Uterus (tissue), 4 donors: ENCODE data around the gene AP2B1. TPM values are rescaled to one million over a fixed set of nuclear protein-coding genes. Genes with fewer than 3 reads are reported as not detected.
A peak's percentile ranks its signal among the peaks of the same experiment; 100 is the strongest.

Experiments
- DNase-seq, 2 donors: peaks; one replicate each; pipeline ENCODE4 v3.0.0-alpha.2; 2019 to 2020
- H3K27ac ChIP-seq, 2 donors: fragments of 200-600 bp; sonication (generic); 1 replicate in 1 of 2; 2 replicates in 1 of 2; pipeline ENCODE4 v1.5.1; 2016 to 2018
- H3K27me3 ChIP-seq, 2 donors: fragments of 200-600 bp; sonication (generic); one replicate each; pipeline ENCODE4 v1.5.1; 2018 to 2019; ENCODE audit warnings: control low read depth in 1 of 2
- H3K36me3 ChIP-seq, 2 donors: fragments of 200-600 bp; sonication (generic); one replicate each; pipeline ENCODE4 v1.5.1; 2019; ENCODE audit warnings: control low read depth in 1 of 2
- H3K4me1 ChIP-seq, 2 donors: fragments of 200-600 bp; sonication (generic); one replicate each; pipeline ENCODE4 v1.5.1; 2018 to 2019; ENCODE audit warnings: control low read depth in 1 of 2
- H3K4me3 ChIP-seq, 2 donors: fragments of 200-600 bp; sonication (generic); 1 replicate in 1 of 2; 2 replicates in 1 of 2; pipeline ENCODE4 v1.5.1; 2018 to 2019; ENCODE audit warnings: mild to moderate bottlenecking in 1 of 2
- H3K9me3 ChIP-seq, 2 donors: fragments of 200-600 bp; sonication (generic); one replicate each; pipeline ENCODE4 v1.5.1; 2019; ENCODE audit warnings: control low read depth in 1 of 2
- CTCF ChIP-seq, 4 experiments: fragments of 200-600 bp in 2 of 4; fragments of 450-650 bp in 2 of 4; sonication (generic) in 2 of 4; IDR thresholded peaks; one replicate each; pipeline ENCODE4 v1.5.1; 2016 to 2019; ENCODE audit warnings: antibody characterized with exemption in 4 of 4, mild to moderate bottlenecking in 2 of 4, moderate library complexity in 1 of 4
- POLR2A ChIP-seq, 2 donors: fragments of 450-650 bp; IDR thresholded peaks; one replicate each; pipeline ENCODE4 v1.6.1; 2016; ENCODE audit warnings: antibody characterized with exemption in 2 of 2, mild to moderate bottlenecking in 1 of 2, moderate library complexity in 1 of 2
- intact Hi-C: fragments of 100-400 bp; cut with DNase I; formaldehyde crosslinking; loops from one replicate; pipeline ENCODE4 v1.15.1; 2023; ENCODE audit warnings: low total_unique reads
- total RNA-seq, 4 donors: library from RNA; depleted of rRNA in 3 of 4; stranded (reverse); fragments of >200 nt in 3 of 4; gene quantifications; one replicate each; pipeline versions ENCODE4 v1.1.0 to v1.2.4, GENCODE V29; 2014 to 2023
- donor health status: DM: yes; HTN: yes; CAD: no.

The AP2B1 gene
- total RNA-seq, 4 donors from 2014 or later, result 40.7 to 124 (median 61.5) TPM

- intact Hi-C loops, result no loop called here
- DNase-seq, result no peak
- H3K27ac ChIP-seq, result peak overlapping the region; percentile 55 to 66
- TF ChIP-seq POLR2A (IDR thresholded peaks at IDR 0.05) (no peak), CTCF (IDR thresholded peaks at IDR 0.05) (no peak)
- no peaks in the 10 kb centered on the region for H3K27me3 ChIP-seq
- H3K36me3 ChIP-seq, result no peaks in the 10 kb centered on the region
- no peak overlapping the region for H3K4me3 ChIP-seq
- H3K4me1 ChIP-seq, result no peaks in the 10 kb centered on the region
- H3K9me3 ChIP-seq, result no peaks in the 10 kb centered on the region
These were observed 45.7 kb upstream of the AP2B1 start for GRCh38 chr17:35541434-35541833.

DNA sequence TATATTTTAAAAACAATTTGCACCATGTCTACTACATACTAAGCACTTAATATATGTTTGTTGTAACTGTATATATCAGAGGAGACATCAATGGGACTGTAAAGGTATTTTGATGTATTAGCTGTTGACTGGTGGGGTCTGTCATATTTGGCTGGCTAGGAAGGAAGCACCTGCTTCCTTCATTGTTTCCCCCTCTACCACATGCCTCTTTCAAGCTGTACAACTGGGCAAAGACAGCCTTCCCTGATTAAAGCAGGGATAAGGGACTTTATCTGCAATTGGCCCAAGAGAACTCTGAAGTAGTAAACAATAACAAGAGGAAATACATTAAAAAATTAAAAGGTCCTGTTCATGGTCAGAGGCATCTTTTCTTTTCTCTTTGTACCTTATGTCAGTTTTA, 44.1 kb upstream of the AP2B1 start:
- TF ChIP-seq CTCF (IDR thresholded peaks at IDR 0.05) (no peak), POLR2A (IDR thresholded peaks at IDR 0.05) (no peak)
- Histone ChIP-seq H3K36me3 (no peaks in the 10 kb centered on the region), H3K4me3 (no peak overlapping the region), H3K27me3 (no peaks in the 10 kb centered on the region), H3K27ac (no peak overlapping the region), H3K4me1 (no peaks in the 10 kb centered on the region), H3K9me3 (no peaks in the 10 kb centered on the region)
- no peak for DNase-seq
- intact Hi-C loops, result no loop called here

GRCh38 chr17:35543856-35544255, 43.3 kb upstream of the AP2B1 start:
- Histone ChIP-seq H3K4me3 (no peak overlapping the region), H3K27me3 (no peaks in the 10 kb centered on the region), H3K9me3 (no peaks in the 10 kb centered on the region), H3K27ac (no peak overlapping the region), H3K36me3 (no peaks in the 10 kb centered on the region), H3K4me1 (no peaks in the 10 kb centered on the region)
- TF ChIP-seq CTCF (IDR thresholded peaks at IDR 0.05), result no peak
- no peak for TF ChIP-seq POLR2A (IDR thresholded peaks at IDR 0.05)
- intact Hi-C loops, result no loop called here
- no peak for DNase-seq

DNA sequence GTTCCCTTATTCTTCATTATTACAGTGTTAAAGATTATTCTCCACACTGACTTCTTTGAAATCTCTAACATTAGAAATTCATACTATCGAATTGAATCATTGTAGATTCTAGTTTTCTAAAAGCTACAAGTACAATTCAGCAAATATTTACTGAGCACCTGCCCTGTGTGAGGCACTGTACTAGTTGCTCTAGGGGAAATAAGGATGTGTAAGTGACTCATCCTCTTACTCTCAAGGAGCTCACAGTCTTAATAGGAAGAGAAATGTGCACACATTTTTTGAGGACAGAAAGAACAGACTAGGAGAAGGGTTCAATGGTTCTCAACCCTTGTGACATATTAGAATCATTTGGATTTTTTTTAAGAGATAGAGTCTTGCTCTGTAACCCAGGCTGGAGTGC, 42.0 kb upstream of the AP2B1 start:
- no peaks in the 10 kb centered on the region for H3K4me1 ChIP-seq
- no peaks in the 10 kb centered on the region for H3K9me3 ChIP-seq
- intact Hi-C loops, result no loop called here
- no peaks in the 10 kb centered on the region for H3K36me3 ChIP-seq
- H3K4me3 ChIP-seq, result no peak overlapping the region
- no peak overlapping the region for H3K27ac ChIP-seq
- no peak for DNase-seq
- no peak for TF ChIP-seq CTCF (IDR thresholded peaks at IDR 0.05)
- no peaks in the 10 kb centered on the region for H3K27me3 ChIP-seq

GRCh38 chr17:35546487-35546886, 40.6 kb upstream of the AP2B1 start:
- intact Hi-C loops, result no loop called here
- no peak overlapping the region for H3K4me3 ChIP-seq
- H3K27me3 ChIP-seq, result no peaks in the 10 kb centered on the region
- no peak for DNase-seq
- no peak overlapping the region for H3K27ac ChIP-seq
- H3K36me3 ChIP-seq, result no peaks in the 10 kb centered on the region
- no peaks in the 10 kb centered on the region for H3K4me1 ChIP-seq
- TF ChIP-seq CTCF (IDR thresholded peaks at IDR 0.05), result no peak
- no peak for TF ChIP-seq POLR2A (IDR thresholded peaks at IDR 0.05)
- no peaks in the 10 kb centered on the region for H3K9me3 ChIP-seq
